ENCODE results near the gene CHML.
"Not testable (repeated sequence)": the region's sequence is repeated elsewhere in the genome, so short reads cannot be mapped to it uniquely, and the experiment has no call there.

Gene CHML

GRCh38 chr1:241640149-241640866 lies at the start of gene CHML, which contains the start of gene OPN3:
Gene CHML (minus strand): TSS chr1:241640369. CDS start chr1:241635766, 4,603 bp downstream.
Gene OPN3 (minus strand): TSS chr1:241640369. CDS start chr1:241640254, 115 bp downstream.
- H3K4me3 ChIP-seq (ENCODE audit: control insufficient read depth, low read depth, low read length) = peak within 1 kb of the TSS; percentile 97
- peak; percentile 79 for DNase-seq (ENCODE audit: low read depth)
- no peak for TF ChIP-seq CTCF (conservative IDR thresholded peaks at IDR 0.05; ENCODE audit: control insufficient read depth, insufficient read depth, low read depth, low read length)

- H3K4me3 ChIP-seq (ENCODE audit: control insufficient read depth, low read depth, low read length) = no peak overlapping the region
- DNase-seq (ENCODE audit: low read depth) = peak; percentile 84
- TF ChIP-seq CTCF (conservative IDR thresholded peaks at IDR 0.05; ENCODE audit: control insufficient read depth, insufficient read depth, low read depth, low read length) = no peak
Measured at GRCh38 chr1:241688940-241689368, 48.8 kb upstream of the CHML start.

GRCh38 chr1:241684108-241684507 lies 43.9 kb upstream of the CHML start:
- TF ChIP-seq CTCF (conservative IDR thresholded peaks at IDR 0.05; ENCODE audit: control insufficient read depth, insufficient read depth, low read depth, low read length) = no peak
- DNase-seq (ENCODE audit: low read depth) = no peak
- H3K4me3 ChIP-seq (ENCODE audit: control insufficient read depth, low read depth, low read length) = no peak overlapping the region

- TF ChIP-seq CTCF (conservative IDR thresholded peaks at IDR 0.05; ENCODE audit: control insufficient read depth, insufficient read depth, low read depth, low read length) = no peak
- H3K4me3 ChIP-seq (ENCODE audit: control insufficient read depth, low read depth, low read length) = no peak overlapping the region
- no peak for DNase-seq (ENCODE audit: low read depth)
Measured at GRCh38 chr1:241682921-241683320, 42.8 kb upstream of the CHML start.

- not testable (repeated sequence) for DNase-seq (ENCODE audit: low read depth); H3K4me3 ChIP-seq (ENCODE audit: control insufficient read depth, low read depth, low read length)
Measured at GRCh38 chr1:241681861-241682448, 41.8 kb upstream of the CHML start.

- no peak for DNase-seq (ENCODE audit: low read depth)
- no peak for TF ChIP-seq CTCF (conservative IDR thresholded peaks at IDR 0.05; ENCODE audit: control insufficient read depth, insufficient read depth, low read depth, low read length)
- no peak overlapping the region for H3K4me3 ChIP-seq (ENCODE audit: control insufficient read depth, low read depth, low read length)
Measured at GRCh38 chr1:241679961-241680360, 39.8 kb upstream of the CHML start.

GRCh38 chr1:241679404-241679803 lies 39.2 kb upstream of the CHML start:
- DNase-seq (ENCODE audit: low read depth) = no peak
- no peak for TF ChIP-seq CTCF (conservative IDR thresholded peaks at IDR 0.05; ENCODE audit: control insufficient read depth, insufficient read depth, low read depth, low read length)
- H3K4me3 ChIP-seq (ENCODE audit: control insufficient read depth, low read depth, low read length) = no peak overlapping the region

Data from fibroblast of mammary gland (primary cell).